Endothelial cell (in vitro differentiated cells): ENCODE measurements around the gene ZNF227. TPM values are rescaled to one million over a fixed set of nuclear protein-coding genes. Genes with fewer than 3 reads are reported as not detected.
"Not testable (repeated sequence)": the region's sequence is repeated elsewhere in the genome, so short reads cannot be mapped to it uniquely, and the experiment has no call there.

ENCODE experiments used
- DNase-seq: peaks from one replicate; pipeline ENCODE4 v3.0.0; 2021; ENCODE audit warnings: low spot score
- H3K27ac Mint-ChIP-seq: one replicate; pipeline ENCODE4 v1.8.0; 2021; ENCODE audit warnings: mixed read lengths, inconsistent platforms; ENCODE audit not compliant: unreplicated experiment
- H3K27me3 Mint-ChIP-seq: one replicate; pipeline ENCODE4 v1.8.0; 2021; ENCODE audit warnings: mild to moderate bottlenecking, moderate library complexity, mixed read lengths, inconsistent platforms; ENCODE audit not compliant: unreplicated experiment
- H3K36me3 Mint-ChIP-seq: one replicate; pipeline ENCODE4 v1.8.0; 2021; ENCODE audit warnings: mild to moderate bottlenecking, low read depth, mixed read lengths, inconsistent platforms; ENCODE audit not compliant: unreplicated experiment
- H3K4me1 Mint-ChIP-seq: one replicate; pipeline ENCODE4 v1.8.0; 2021; ENCODE audit warnings: mild to moderate bottlenecking, mixed read lengths, inconsistent platforms; ENCODE audit not compliant: unreplicated experiment
- H3K4me3 Mint-ChIP-seq: one replicate; pipeline ENCODE4 v1.8.0; 2021; ENCODE audit warnings: mild to moderate bottlenecking, mixed read lengths, inconsistent platforms; ENCODE audit not compliant: unreplicated experiment
- H3K9me3 Mint-ChIP-seq: one replicate; pipeline ENCODE4 v1.8.0; 2021; ENCODE audit warnings: mixed read lengths, inconsistent platforms; ENCODE audit not compliant: unreplicated experiment
- CTCF ChIP-seq: fragments of 200-600 bp; sonication (generic); IDR thresholded peaks from one replicate; pipeline ENCODE4 v1.5.0; 2021; ENCODE audit warnings: antibody characterized with exemption; ENCODE audit not compliant: unreplicated experiment
- long read RNA-seq: library from polyadenylated mRNA; unstranded; transcript quantifications from one replicate; pipeline ENCODE4 v2.0.0, GENCODE V29; 2020; ENCODE audit not compliant: unreplicated experiment
- total RNA-seq: library from RNA; stranded (reverse); fragmentation: NEBNext Ultra II Directional; extraction: Animal tissue kit (Norgen Biotek cat#: 25700); gene quantifications from one replicate; pipeline ENCODE4 v1.2.1, GENCODE V29; 2021; ENCODE audit not compliant: unreplicated experiment

ZNF227 gene
- 29.3 TPM for total RNA-seq
- long read RNA-seq, partial matches to known transcripts: 1 of 3 reads
- long read RNA-seq, other reads (novel, unspliced or antisense): 1 of 3 reads

DNA sequence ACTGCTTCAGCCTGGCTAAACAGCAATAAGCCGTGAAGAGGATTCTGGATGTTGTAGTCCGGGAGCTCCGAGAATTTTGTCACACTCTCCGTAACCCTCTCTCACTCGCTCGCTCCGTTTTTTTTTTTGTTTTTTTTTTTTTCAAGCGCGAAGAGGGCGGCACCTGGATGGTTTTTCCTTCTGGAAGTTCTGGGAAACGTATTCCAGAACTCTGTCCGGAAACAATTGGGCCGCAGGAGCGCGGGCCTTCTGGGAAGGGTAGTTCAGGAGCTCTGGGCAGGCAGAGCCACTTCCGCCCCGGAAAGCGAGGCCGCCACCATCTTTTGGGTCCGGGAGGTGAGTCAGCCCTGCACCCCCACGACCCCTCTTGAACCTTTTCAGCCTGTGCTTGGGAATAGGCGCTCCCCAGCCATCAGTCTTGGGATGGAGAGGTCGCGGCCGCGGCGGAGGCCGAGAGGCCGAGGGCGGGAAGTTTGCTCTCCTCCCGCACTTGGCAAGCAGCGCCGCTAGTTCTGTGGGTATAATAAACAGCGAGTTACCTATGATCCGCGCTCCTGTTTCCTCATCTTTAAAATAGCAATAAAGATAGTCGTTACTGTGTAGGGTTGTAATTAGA lies at the start of gene ZNF227:
ZNF227 (plus strand) TSS at position 283 of the 616 bp plus-strand sequence. CDS start 5,261 bp downstream, outside the sequence.
- Mint-ChIP-seq H3K9me3 (no peaks in the 10 kb centered on the region), H3K36me3 (peaks cover 15% of the 10 kb centered on the region), H3K4me3 (peak within 1 kb of the TSS; percentile 94), H3K27ac (peak within 1 kb of the TSS; percentile 73), H3K4me1 (peaks cover 13% of the 10 kb centered on the region), H3K27me3 (no peaks in the 10 kb centered on the region)
- DNase-seq: peak; percentile 77
- no peak for TF ChIP-seq CTCF

DNA sequence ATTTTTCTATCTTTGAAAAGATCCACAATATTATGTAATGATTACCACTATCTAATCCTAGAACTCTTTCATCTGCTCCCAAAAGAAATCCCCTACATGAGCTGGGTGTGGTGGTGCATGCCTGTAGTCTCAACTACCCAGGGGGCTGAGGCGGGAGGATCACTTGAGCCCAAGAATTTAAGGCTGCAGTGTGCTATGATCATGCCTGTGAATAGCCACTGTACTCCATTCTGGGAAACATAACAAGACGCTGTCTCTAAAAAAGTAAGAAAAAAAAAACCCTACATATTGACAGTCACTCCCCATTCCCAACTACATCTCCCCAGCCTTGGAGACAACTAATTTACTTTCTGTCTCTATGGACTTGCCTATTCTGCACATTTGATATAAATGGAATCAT lies 48.5 kb upstream of the ZNF227 start:
- Mint-ChIP-seq H3K36me3 (peaks cover 20% of the 10 kb centered on the region), H3K27me3 (peaks cover 2% of the 10 kb centered on the region), H3K4me1 (peaks cover 26% of the 10 kb centered on the region), H3K4me3 (peak overlapping the region; percentile 98), H3K27ac (no peak overlapping the region), H3K9me3 (no peaks in the 10 kb centered on the region)
- TF ChIP-seq CTCF: no peak
- no peak for DNase-seq

DNA sequence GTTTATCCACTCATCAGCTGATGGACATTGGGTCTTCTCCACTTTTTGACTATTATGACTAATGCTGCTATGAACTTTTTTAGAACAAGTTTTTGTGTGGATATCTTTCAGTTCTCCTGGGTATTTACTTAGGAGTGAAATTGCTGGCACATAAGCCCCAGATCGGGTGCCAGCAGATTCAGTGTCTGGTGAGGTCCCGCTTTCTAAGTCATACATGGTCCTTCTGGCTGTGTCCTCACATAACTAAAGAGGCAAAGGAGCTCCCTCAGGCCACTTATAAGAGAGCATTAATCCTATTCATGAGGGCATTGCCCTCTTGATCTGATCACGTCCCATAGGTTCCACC lies 48.0 kb upstream of the ZNF227 start:
- no peak for TF ChIP-seq CTCF
- peaks cover 23% of the 10 kb centered on the region for H3K36me3 Mint-ChIP-seq
- H3K27me3 Mint-ChIP-seq: peaks cover 2% of the 10 kb centered on the region
- peak overlapping the region; percentile 98 for H3K4me3 Mint-ChIP-seq
- peaks cover 26% of the 10 kb centered on the region for H3K4me1 Mint-ChIP-seq
- H3K27ac Mint-ChIP-seq: peak overlapping the region; percentile 98
- no peaks in the 10 kb centered on the region for H3K9me3 Mint-ChIP-seq
- DNase-seq: no peak

DNA sequence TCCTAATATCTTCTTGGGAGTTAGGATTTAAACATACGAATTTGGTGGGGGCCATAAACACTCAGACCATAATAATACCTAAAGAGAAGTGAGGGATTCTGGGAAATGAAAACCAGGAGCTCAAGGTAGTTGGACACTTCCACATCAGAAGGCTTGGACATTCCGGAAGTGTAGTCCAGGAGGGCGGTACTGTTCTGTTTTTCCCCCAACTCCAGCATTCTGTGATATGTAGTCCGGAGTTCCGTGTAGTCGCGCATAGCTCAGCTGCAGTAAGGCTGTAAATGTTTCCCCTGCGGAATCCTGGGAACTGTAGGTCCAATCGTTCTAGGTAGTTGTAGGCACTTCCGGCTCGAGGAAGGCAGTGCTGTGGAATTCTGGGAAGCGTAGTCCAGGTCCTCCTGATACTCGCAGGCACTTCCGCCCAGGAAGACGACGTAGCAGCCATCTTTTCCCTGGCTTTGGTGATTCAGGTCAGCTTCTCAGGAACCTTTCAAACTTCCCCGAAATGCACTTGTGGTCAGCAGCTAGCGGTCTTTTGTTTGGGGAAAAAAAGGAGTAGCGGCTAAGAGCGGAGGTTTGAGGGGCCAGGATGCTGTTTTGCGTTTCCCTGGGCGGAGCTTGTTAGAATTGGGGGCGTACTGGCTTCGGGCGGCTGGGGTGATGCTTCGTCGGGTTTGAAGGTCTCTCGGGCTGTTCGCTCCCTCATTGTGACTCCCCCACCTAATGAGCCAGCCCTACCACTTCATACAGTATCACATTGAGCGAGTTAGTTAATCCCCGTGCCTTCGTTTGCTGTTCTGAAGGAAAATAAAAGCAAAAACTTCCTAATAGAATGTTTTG lies 47.4 kb upstream of the ZNF227 start, which contains the start of gene ZNF226:
ZNF226 (plus strand) TSS at position 428 of the 840 bp plus-strand sequence. CDS start 4,981 bp downstream, outside the sequence.
- DNase-seq: peak; percentile 78
- Mint-ChIP-seq H3K27me3 (peaks cover 2% of the 10 kb centered on the region), H3K9me3 (no peaks in the 10 kb centered on the region), H3K4me1 (peaks cover 26% of the 10 kb centered on the region), H3K36me3 (peaks cover 28% of the 10 kb centered on the region), H3K27ac (peak within 1 kb of the TSS; percentile 98), H3K4me3 (peak within 1 kb of the TSS; percentile 98)
- no peak for TF ChIP-seq CTCF

- DNase-seq, H3K4me3 Mint-ChIP-seq, H3K27me3 Mint-ChIP-seq, H3K9me3 Mint-ChIP-seq, H3K27ac Mint-ChIP-seq: not testable (repeated sequence)
- Mint-ChIP-seq H3K36me3 (peaks cover 72% of the 10 kb centered on the region), H3K4me1 (peaks cover 13% of the 10 kb centered on the region)
These were observed 41.7 kb upstream of the ZNF227 start for GRCh38 chr19:44170660-44171059.
